Left ventricle myocardium inferior (tissue), 1 donor: ENCODE measurements around the gene DPP7. TPM values are rescaled to one million over a fixed set of nuclear protein-coding genes. Genes with fewer than 3 reads are reported as not detected.
"Not testable (repeated sequence)": the region's sequence is repeated elsewhere in the genome, so short reads cannot be mapped to it uniquely, and the experiment has no call there.

ENCODE experiments used
- DNase-seq: peaks from one replicate; pipeline ENCODE4 v3.0.0-alpha.2; 2020
- H3K27ac ChIP-seq: fragments of 200-600 bp; replicated peaks from 2 replicates; pipeline ENCODE4 v1.8.0; 2021
- H3K27me3 ChIP-seq: fragments of 200-600 bp; 2 replicates; pipeline ENCODE4 v1.8.0; 2021; ENCODE audit warnings: low read depth
- H3K36me3 ChIP-seq: fragments of 200-600 bp; 2 replicates; pipeline ENCODE4 v1.8.0; 2021
- H3K4me1 ChIP-seq: fragments of 200-600 bp; 2 replicates; pipeline ENCODE4 v1.8.0; 2021
- H3K4me3 ChIP-seq: fragments of 200-600 bp; 2 replicates; pipeline ENCODE4 v1.8.0; 2021; ENCODE audit warnings: mild to moderate bottlenecking, moderate library complexity
- H3K9me3 ChIP-seq: fragments of 200-600 bp; replicated peaks from 2 replicates; pipeline ENCODE4 v1.8.0; 2021
- intact Hi-C: fragments of 100-400 bp; cut with micrococcal nuclease; formaldehyde crosslinking; loops from one replicate; pipeline ENCODE4 v1.11.0; 2022
- total RNA-seq: library from RNA; stranded (reverse); fragmentation: NEBNext Ultra II Directional; extraction: Animal tissue kit (Norgen Biotek cat#: 25700); gene quantifications from one replicate; pipeline ENCODE4 v1.2.1, GENCODE V29; 2021
- TF ChIP-seq, protein P1 (sequence below): fragments of 200-600 bp; IDR thresholded peaks from 2 replicates; pipeline ENCODE4 v1.8.0; 2021; ENCODE audit warnings: antibody characterized with exemption, mild to moderate bottlenecking, borderline replicate concordance
- donor health status: DM: no; HTN: yes; CAD: no; lungs with severe emphysema.

The DPP7 gene
- total RNA-seq, 1 donor from 2014 or later, result 130 TPM

GRCh38 chr9:137129456-137130175 lies 15.1 kb upstream of the DPP7 start:
- intact Hi-C loops, result no loop called here
- H3K27ac ChIP-seq, result peak overlapping the region; percentile 86

GRCh38 chr9:137128862-137129455 lies 14.4 kb upstream of the DPP7 start:
- intact Hi-C loops, result no loop called here
- TF ChIP-seq, protein P1, sequence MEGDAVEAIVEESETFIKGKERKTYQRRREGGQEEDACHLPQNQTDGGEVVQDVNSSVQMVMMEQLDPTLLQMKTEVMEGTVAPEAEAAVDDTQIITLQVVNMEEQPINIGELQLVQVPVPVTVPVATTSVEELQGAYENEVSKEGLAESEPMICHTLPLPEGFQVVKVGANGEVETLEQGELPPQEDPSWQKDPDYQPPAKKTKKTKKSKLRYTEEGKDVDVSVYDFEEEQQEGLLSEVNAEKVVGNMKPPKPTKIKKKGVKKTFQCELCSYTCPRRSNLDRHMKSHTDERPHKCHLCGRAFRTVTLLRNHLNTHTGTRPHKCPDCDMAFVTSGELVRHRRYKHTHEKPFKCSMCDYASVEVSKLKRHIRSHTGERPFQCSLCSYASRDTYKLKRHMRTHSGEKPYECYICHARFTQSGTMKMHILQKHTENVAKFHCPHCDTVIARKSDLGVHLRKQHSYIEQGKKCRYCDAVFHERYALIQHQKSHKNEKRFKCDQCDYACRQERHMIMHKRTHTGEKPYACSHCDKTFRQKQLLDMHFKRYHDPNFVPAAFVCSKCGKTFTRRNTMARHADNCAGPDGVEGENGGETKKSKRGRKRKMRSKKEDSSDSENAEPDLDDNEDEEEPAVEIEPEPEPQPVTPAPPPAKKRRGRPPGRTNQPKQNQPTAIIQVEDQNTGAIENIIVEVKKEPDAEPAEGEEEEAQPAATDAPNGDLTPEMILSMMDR, result no peak
- Histone ChIP-seq H3K27me3 (peaks cover 18% of the 10 kb centered on the region), H3K9me3 (peaks cover 9% of the 10 kb centered on the region), H3K4me3 (peak overlapping the region; percentile 81), H3K27ac (peak overlapping the region; percentile 86), H3K36me3 (no peaks in the 10 kb centered on the region), H3K4me1 (peaks cover 44% of the 10 kb centered on the region)
- DNase-seq, result no peak

More at GRCh38 chr9:137129456-137130175, 15.1 kb upstream of the DPP7 start:
- H3K4me3 ChIP-seq, result peak overlapping the region; percentile 81
- peaks cover 24% of the 10 kb centered on the region for H3K27me3 ChIP-seq
- H3K36me3 ChIP-seq, result no peaks in the 10 kb centered on the region
- DNase-seq, result peak; percentile 90
- TF ChIP-seq, protein P1, result no peak
- H3K4me1 ChIP-seq, result peaks cover 44% of the 10 kb centered on the region
- peaks cover 9% of the 10 kb centered on the region for H3K9me3 ChIP-seq

- peaks cover 9% of the 10 kb centered on the region for H3K9me3 ChIP-seq
- peak overlapping the region; percentile 81 for H3K4me3 ChIP-seq
- intact Hi-C loops, result no loop called here
- no peaks in the 10 kb centered on the region for H3K36me3 ChIP-seq
- H3K4me1 ChIP-seq, result peaks cover 44% of the 10 kb centered on the region
- peaks cover 11% of the 10 kb centered on the region for H3K27me3 ChIP-seq
- DNase-seq, result no peak
- peak overlapping the region; percentile 86 for H3K27ac ChIP-seq
- TF ChIP-seq, protein P1, result no peak
Measured at GRCh38 chr9:137128158-137128861, 13.8 kb upstream of the DPP7 start.

- intact Hi-C loops, result no loop called here
- peaks cover 5% of the 10 kb centered on the region for H3K27me3 ChIP-seq
- TF ChIP-seq, protein P1, result no peak
- H3K4me3 ChIP-seq, result peak overlapping the region; percentile 81
- peaks cover 9% of the 10 kb centered on the region for H3K9me3 ChIP-seq
- DNase-seq, result no peak
- H3K27ac ChIP-seq, result peak overlapping the region; percentile 86
- H3K36me3 ChIP-seq, result no peaks in the 10 kb centered on the region
- H3K4me1 ChIP-seq, result peaks cover 44% of the 10 kb centered on the region
Measured at GRCh38 chr9:137127301-137128157, 13.0 kb upstream of the DPP7 start.

- peak overlapping the region; percentile 86 for H3K27ac ChIP-seq
Measured at GRCh38 chr9:137126786-137127185, 12.3 kb upstream of the DPP7 start.

GRCh38 chr9:137123952-137124462 lies 9.5 kb upstream of the DPP7 start:
- not testable (repeated sequence) for H3K27me3 ChIP-seq, H3K36me3 ChIP-seq, H3K9me3 ChIP-seq, H3K27ac ChIP-seq, H3K4me3 ChIP-seq, DNase-seq
- H3K4me1 ChIP-seq, result peaks cover 29% of the 10 kb centered on the region
- intact Hi-C loops, result loop anchor here (5.0 kb wide), 1 partner anchor 103 kb away; the partner anchor contains the start of genes CYSRT1 and RNF224

More at GRCh38 chr9:137126786-137127185, 12.3 kb upstream of the DPP7 start:
- Histone ChIP-seq H3K4me3 (peak overlapping the region; percentile 81), H3K27me3 (peaks cover 4% of the 10 kb centered on the region), H3K36me3 (no peaks in the 10 kb centered on the region), H3K4me1 (peaks cover 44% of the 10 kb centered on the region), H3K9me3 (peaks cover 9% of the 10 kb centered on the region)
- intact Hi-C loops, result no loop called here
- TF ChIP-seq, protein P1, result no peak
- DNase-seq, result no peak
